Mesenchymal stem cell (in vitro differentiated cells and primary cell): ENCODE measurements around the gene NDUFV1.

Experiments
- DNase-seq: peaks from one replicate; pipeline ENCODE4 v3.0.0-alpha.2; 2013
- H2AFZ ChIP-seq: one replicate; pipeline ENCODE4 v1.6.1; 2013; ENCODE audit warnings: low read depth, mild to moderate bottlenecking, control low read depth, inconsistent platforms, low read length, moderate library complexity
- H2AK5ac ChIP-seq: 2 replicates; pipeline ENCODE4 v1.6.1; 2013; ENCODE audit warnings: low read length, moderate library complexity, mild to moderate bottlenecking, inconsistent platforms; ENCODE audit not compliant: severe bottlenecking
- H2BK120ac ChIP-seq: one replicate; pipeline ENCODE4 v1.6.1; 2013; ENCODE audit warnings: low read depth, mild to moderate bottlenecking, inconsistent platforms, low read length, moderate library complexity
- H2BK12ac ChIP-seq, 2 experiments: one replicate each; pipeline ENCODE4 v1.6.1; 2013; ENCODE audit warnings: inconsistent platforms in 2 of 2, low read length in 2 of 2, mild to moderate bottlenecking in 2 of 2, moderate library complexity in 2 of 2, control low read depth in 1 of 2
- H2BK15ac ChIP-seq: one replicate; pipeline ENCODE4 v1.6.1; 2013; ENCODE audit warnings: mild to moderate bottlenecking, low read depth, inconsistent platforms; ENCODE audit not compliant: poor library complexity, severe bottlenecking
- H2BK5ac ChIP-seq: 2 replicates; pipeline ENCODE4 v1.6.1; 2013; ENCODE audit warnings: low read depth, mild to moderate bottlenecking, low read length, control low read depth, inconsistent platforms; ENCODE audit not compliant: poor library complexity, severe bottlenecking
- H3K14ac ChIP-seq, 2 experiments: one replicate each; pipeline ENCODE4 v1.6.1; 2013; ENCODE audit warnings: inconsistent platforms in 2 of 2, low read length in 2 of 2, control low read depth in 1 of 2, mild to moderate bottlenecking in 1 of 2, moderate library complexity in 1 of 2
- H3K18ac ChIP-seq, 2 experiments: one replicate each; pipeline ENCODE4 v1.6.1; 2013; ENCODE audit warnings: inconsistent platforms in 2 of 2, low read length in 2 of 2, control low read depth in 1 of 2, low read depth in 1 of 2, mild to moderate bottlenecking in 1 of 2
- H3K23ac ChIP-seq, 2 experiments: one replicate each; pipeline ENCODE4 v1.6.1; 2013; ENCODE audit warnings: inconsistent platforms in 2 of 2, low read length in 2 of 2, mild to moderate bottlenecking in 2 of 2, moderate library complexity in 2 of 2, control low read depth in 1 of 2
- H3K27ac ChIP-seq: 2 replicates; pipeline ENCODE4 v1.5.1; 2013; ENCODE audit warnings: mild to moderate bottlenecking, moderate library complexity, low read length, control low read depth, inconsistent platforms; ENCODE audit not compliant: poor library complexity, severe bottlenecking
- H3K27me3 ChIP-seq, 2 experiments: 2 replicates each; pipeline versions ENCODE4 v1.6.1 to v1.7.0; 2013; ENCODE audit warnings: low read length in 2 of 2, mild to moderate bottlenecking in 2 of 2, moderate library complexity in 2 of 2, control low read depth in 1 of 2, inconsistent platforms in 1 of 2; ENCODE audit not compliant: control insufficient read depth in 1 of 2, insufficient read depth in 1 of 2
- H3K36me3 ChIP-seq, 2 experiments: 2 replicates each; pipeline versions ENCODE4 v1.6.1 to v1.7.0; 2013; ENCODE audit warnings: low read length in 2 of 2, control low read depth in 1 of 2, inconsistent platforms in 1 of 2, low read depth in 1 of 2, mild to moderate bottlenecking in 1 of 2; ENCODE audit not compliant: insufficient read depth in 2 of 2, control insufficient read depth in 1 of 2
- H3K4ac ChIP-seq, 2 experiments: one replicate each; pipeline ENCODE4 v1.6.1; 2013; ENCODE audit warnings: inconsistent platforms in 2 of 2, low read length in 2 of 2, mild to moderate bottlenecking in 2 of 2, moderate library complexity in 2 of 2, control low read depth in 1 of 2, low read depth in 1 of 2
- H3K4me1 ChIP-seq: 2 replicates; pipeline ENCODE4 v1.6.1; 2013; ENCODE audit warnings: low read depth, low read length, control low read depth; ENCODE audit not compliant: control insufficient read depth, insufficient read depth
- H3K4me2 ChIP-seq: 2 replicates; pipeline ENCODE4 v1.6.1; 2013; ENCODE audit warnings: low read length, mild to moderate bottlenecking, inconsistent platforms; ENCODE audit not compliant: poor library complexity, severe bottlenecking
- H3K4me3 ChIP-seq, 2 experiments: 2 replicates each; pipeline versions ENCODE4 v1.5.1 to v1.7.0; 2013; ENCODE audit warnings: low read length in 2 of 2, mild to moderate bottlenecking in 2 of 2, control low read depth in 1 of 2, low read depth in 1 of 2; ENCODE audit not compliant: insufficient read depth in 1 of 2
- H3K79me1 ChIP-seq: replicated peaks from 2 replicates; pipeline ENCODE4 v1.6.1; 2013; ENCODE audit warnings: mild to moderate bottlenecking, control low read depth, low read length, inconsistent platforms; ENCODE audit not compliant: poor library complexity, severe bottlenecking
- H3K9ac ChIP-seq: 2 replicates; pipeline ENCODE4 v1.7.0; 2013; ENCODE audit warnings: mild to moderate bottlenecking, low read length, moderate library complexity
- H3K9me3 ChIP-seq: 2 replicates; pipeline ENCODE4 v1.7.0; 2013; ENCODE audit warnings: mild to moderate bottlenecking, low read length; ENCODE audit not compliant: control insufficient read depth
- H4K8ac ChIP-seq: one replicate; pipeline ENCODE4 v1.6.1; 2013; ENCODE audit warnings: inconsistent platforms, mild to moderate bottlenecking, low read length, moderate library complexity
- H4K91ac ChIP-seq: one replicate; pipeline ENCODE4 v1.6.1; 2013; ENCODE audit warnings: mild to moderate bottlenecking, low read length, inconsistent platforms
- WGBS: methylation state at CpG from one replicate; pipeline ENCODE4 v1.1.7; 2013; ENCODE audit warnings: mixed read lengths; 5-methylcytosine and 5-hydroxymethylcytosine counted together

NDUFV1 gene

DNA sequence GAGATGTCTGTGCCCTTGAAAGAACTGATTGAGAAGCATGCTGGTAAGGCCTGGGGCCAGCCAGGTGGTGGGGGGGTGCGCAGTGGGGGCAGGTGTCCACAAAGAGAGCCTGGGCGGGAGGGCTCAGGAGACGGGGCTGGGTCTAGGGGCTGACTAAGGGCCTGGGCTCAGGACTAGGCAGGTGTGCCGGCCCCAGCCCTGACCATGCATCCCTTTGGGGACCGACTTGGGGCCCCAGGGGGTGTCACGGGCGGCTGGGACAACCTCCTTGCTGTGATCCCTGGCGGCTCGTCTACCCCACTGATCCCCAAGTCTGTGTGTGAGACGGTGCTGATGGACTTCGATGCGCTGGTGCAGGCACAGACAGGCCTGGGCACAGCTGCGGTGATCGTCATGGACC is 4.4 kb downstream of the NDUFV1 start:
- Histone ChIP-seq H3K27me3 (peaks cover 3 to 15% of the 10 kb centered on the region in 2 experiments), H3K9me3 (no peaks in the 10 kb centered on the region), H3K9ac (no peak overlapping the region), H3K4me2 (no peak overlapping the region), H3K4ac (no peak overlapping the region), H4K8ac (no peak overlapping the region), H2BK120ac (no peak overlapping the region), H3K36me3 (peaks cover 48 to 49% of the 10 kb centered on the region in 2 experiments), H3K4me1 (peaks cover 12% of the 10 kb centered on the region), H4K91ac (no peak overlapping the region), H2AK5ac (no peak overlapping the region), H3K4me3 (no peak overlapping the region), H3K14ac (no peak overlapping the region), H3K23ac (no peak overlapping the region), H2AFZ (no peak overlapping the region), H2BK15ac (no peak overlapping the region), H3K18ac (no peak overlapping the region), H2BK5ac (no peak overlapping the region), H2BK12ac (no peak overlapping the region), H3K27ac (no peak overlapping the region), H3K79me1 (peaks cover 35% of the 10 kb centered on the region)
- no peak for DNase-seq
- whole genome bisulfite sequencing = 96% methylated on average over 14 of the region's 14 CpGs

GRCh38 chr11:67611704-67612587 is 5.2 kb downstream of the NDUFV1 start:
- H3K4me1 ChIP-seq = peaks cover 8% of the 10 kb centered on the region
- H3K23ac ChIP-seq = no peak overlapping the region
- H3K4me3 ChIP-seq = no peak overlapping the region
- WGBS = 97% methylated on average over 37 of the region's 37 CpGs
- DNase-seq = no peak
- no peak overlapping the region for H2BK120ac ChIP-seq
- no peak overlapping the region for H3K27ac ChIP-seq
- H2BK15ac ChIP-seq = no peak overlapping the region
- no peak overlapping the region for H2AK5ac ChIP-seq
- no peaks in the 10 kb centered on the region for H3K9me3 ChIP-seq
- H3K27me3 ChIP-seq = peaks cover 8 to 23% of the 10 kb centered on the region in 2 experiments
- no peak overlapping the region for H3K4me2 ChIP-seq
- no peak overlapping the region for H2AFZ ChIP-seq
- H4K8ac ChIP-seq = no peak overlapping the region
- H3K9ac ChIP-seq = no peak overlapping the region
- H2BK12ac ChIP-seq = no peak overlapping the region
- peak overlapping the region; percentile 14 for H4K91ac ChIP-seq
- H2BK5ac ChIP-seq = no peak overlapping the region
- H3K14ac ChIP-seq = no peak overlapping the region
- H3K18ac ChIP-seq = no peak overlapping the region
- H3K79me1 ChIP-seq = peaks cover 33% of the 10 kb centered on the region
- peaks cover 48 to 49% of the 10 kb centered on the region in 2 experiments for H3K36me3 ChIP-seq
- H3K4ac ChIP-seq = no peak overlapping the region

DNA sequence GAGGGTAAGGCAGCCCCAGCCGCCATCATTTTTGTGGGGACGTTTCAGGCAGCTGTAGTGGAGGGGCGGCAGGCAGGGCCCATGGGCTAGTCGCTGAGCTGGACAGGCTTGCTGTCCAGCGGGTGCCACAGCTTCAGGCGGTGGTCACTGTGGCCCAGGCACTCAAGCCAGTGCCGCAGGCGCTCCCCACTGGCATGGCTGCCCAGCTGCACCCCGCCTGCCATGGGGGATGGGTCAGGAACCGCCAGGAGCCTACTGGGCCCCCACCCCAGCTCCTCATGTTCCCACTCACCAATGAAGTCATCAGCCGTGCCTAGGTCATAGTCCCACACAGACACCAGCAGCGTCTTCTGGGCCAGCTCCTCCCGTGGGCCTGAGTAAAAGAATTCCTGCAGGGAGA is 6.0 kb downstream of the NDUFV1 start:
- H2BK12ac ChIP-seq = no peak overlapping the region
- peaks cover 8 to 31% of the 10 kb centered on the region in 2 experiments for H3K27me3 ChIP-seq
- H3K4ac ChIP-seq = no peak overlapping the region

DNA sequence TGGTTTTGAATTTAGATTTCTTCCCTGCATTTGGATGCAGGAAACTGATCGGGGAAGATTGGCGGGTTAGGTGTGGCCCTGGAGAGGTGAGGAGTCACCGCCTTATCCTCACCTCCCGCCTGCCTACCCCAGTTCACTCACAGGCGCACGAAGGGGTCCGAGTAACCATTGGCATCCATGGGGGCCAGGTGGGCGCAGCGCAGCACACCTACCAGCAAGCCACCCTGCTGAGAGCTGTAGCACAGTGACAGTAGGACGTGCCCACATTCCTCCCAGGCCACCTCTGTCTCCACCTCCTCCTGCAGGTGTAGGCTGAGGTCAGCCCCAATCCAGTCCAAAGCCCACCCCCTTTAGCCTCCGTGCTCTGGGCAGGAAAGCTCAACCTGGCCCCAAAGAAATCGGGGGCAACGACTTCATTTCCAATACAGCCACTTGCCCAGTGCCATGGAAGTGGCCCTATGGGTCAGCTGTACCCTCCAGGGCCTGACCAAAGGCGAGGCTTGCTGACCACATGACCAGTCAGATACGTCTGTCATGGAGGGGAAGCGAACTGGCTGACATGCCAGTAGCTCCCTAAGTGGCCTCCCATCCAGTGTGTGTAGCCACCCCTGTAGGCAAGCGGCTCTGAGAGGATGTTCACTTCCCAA is 6.7 kb downstream of the NDUFV1 start:
- no peak overlapping the region for H3K4ac ChIP-seq
- no peak overlapping the region for H4K91ac ChIP-seq
- no peak overlapping the region for H4K8ac ChIP-seq
- peaks cover 45 to 46% of the 10 kb centered on the region in 2 experiments for H3K36me3 ChIP-seq
- no peak overlapping the region for H3K18ac ChIP-seq
- H3K4me2 ChIP-seq = no peak overlapping the region
- H3K4me3 ChIP-seq = peak overlapping the region in 1 of 2 experiments; percentile 72
- H2BK12ac ChIP-seq = no peak overlapping the region
- no peaks in the 10 kb centered on the region for H3K9me3 ChIP-seq
- H3K9ac ChIP-seq = peak overlapping the region; percentile 79
- no peak overlapping the region for H2AFZ ChIP-seq
- H3K27ac ChIP-seq = no peak overlapping the region
- no peak overlapping the region for H3K14ac ChIP-seq
- no peak for DNase-seq
- H2AK5ac ChIP-seq = no peak overlapping the region
- peaks cover 8 to 37% of the 10 kb centered on the region in 2 experiments for H3K27me3 ChIP-seq
- H3K79me1 ChIP-seq = peaks cover 22% of the 10 kb centered on the region
- no peak overlapping the region for H3K23ac ChIP-seq
- peaks cover 4% of the 10 kb centered on the region for H3K4me1 ChIP-seq
- 90% methylated on average over 17 of the region's 17 CpGs for WGBS
- H2BK120ac ChIP-seq = no peak overlapping the region
- H2BK15ac ChIP-seq = no peak overlapping the region
- no peak overlapping the region for H2BK5ac ChIP-seq

More for the DNA sequence above, 6.0 kb downstream of the NDUFV1 start:
- no peak overlapping the region for H2BK15ac ChIP-seq
- no peak overlapping the region for H2BK5ac ChIP-seq
- H3K23ac ChIP-seq = no peak overlapping the region
- no peak overlapping the region for H3K27ac ChIP-seq
- H3K4me1 ChIP-seq = peaks cover 4% of the 10 kb centered on the region
- peaks cover 48 to 49% of the 10 kb centered on the region in 2 experiments for H3K36me3 ChIP-seq
- no peak overlapping the region for H2AK5ac ChIP-seq
- H3K4me3 ChIP-seq = no peak overlapping the region
- WGBS = 96% methylated on average over 13 of the region's 13 CpGs
- no peak overlapping the region for H4K91ac ChIP-seq
- no peak for DNase-seq
- peaks cover 27% of the 10 kb centered on the region for H3K79me1 ChIP-seq
- H3K4me2 ChIP-seq = no peak overlapping the region
- H2AFZ ChIP-seq = no peak overlapping the region
- H3K9ac ChIP-seq = no peak overlapping the region
- H3K9me3 ChIP-seq = no peaks in the 10 kb centered on the region
- no peak overlapping the region for H4K8ac ChIP-seq
- H3K14ac ChIP-seq = no peak overlapping the region
- no peak overlapping the region for H3K18ac ChIP-seq
- no peak overlapping the region for H2BK120ac ChIP-seq
